H7 (cell line): ENCODE measurements around the gene ASB4. TPM values are rescaled to one million over a fixed set of nuclear protein-coding genes. Genes with fewer than 3 reads are reported as not detected.

Experiments used
- DNase-seq: peaks from one replicate; pipeline ENCODE4 v3.0.0; 2012
- H3K27me3 ChIP-seq: 2 replicates; pipeline ENCODE4 v1.6.0; 2011; ENCODE audit warnings: mild to moderate bottlenecking, low read length; ENCODE audit not compliant: control insufficient read depth, insufficient read depth
- H3K36me3 ChIP-seq: replicated peaks from 2 replicates; pipeline ENCODE4 v1.5.1; 2011; ENCODE audit warnings: low read length; ENCODE audit not compliant: control insufficient read depth, insufficient read depth
- H3K4me3 ChIP-seq: 2 replicates; pipeline ENCODE4 v1.5.1; 2011; ENCODE audit warnings: low read depth, mild to moderate bottlenecking, control low read depth, low read length, moderate library complexity; ENCODE audit not compliant: insufficient read depth
- total RNA-seq: library from RNA; depleted of rRNA; stranded (reverse); fragments of >200 nt; shearing (Covaris generic); gene quantifications from 2 replicates; pipeline ENCODE4 v1.2.3, GENCODE V29; 2014

The ASB4 gene
- total RNA-seq, 1 experiment from 2014 or later: not detected

- Histone ChIP-seq H3K27me3 (no peaks in the 10 kb centered on the region), H3K36me3 (no peaks in the 10 kb centered on the region), H3K4me3 (no peak overlapping the region)
- DNase-seq: peak; percentile 72
Measured at GRCh38 chr7:95527033-95527775, 41.5 kb downstream of the ASB4 start.

- no peak for DNase-seq
- Histone ChIP-seq H3K4me3 (no peak overlapping the region), H3K36me3 (no peaks in the 10 kb centered on the region), H3K27me3 (no peaks in the 10 kb centered on the region)
Measured at GRCh38 chr7:95527776-95528250, 42.1 kb downstream of the ASB4 start.

DNA sequence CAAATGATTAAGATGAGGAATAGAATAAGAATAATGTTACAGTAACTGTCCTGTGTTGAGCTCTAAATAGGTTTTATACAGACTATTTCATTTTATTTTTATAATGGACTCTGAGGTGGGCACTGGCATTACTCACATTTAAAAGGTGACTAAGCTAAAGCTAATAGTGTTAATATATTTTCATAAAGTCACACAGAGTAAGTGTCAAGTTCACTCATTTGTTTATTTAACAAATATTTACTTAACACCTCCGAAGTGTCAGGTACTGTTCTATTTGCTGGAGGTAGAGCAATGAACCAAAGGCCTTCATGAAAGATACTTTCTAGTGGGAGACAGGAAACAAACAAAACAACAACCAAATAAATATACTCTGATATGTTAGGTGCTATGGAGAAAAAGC, 44.0 kb downstream of the ASB4 start:
- Histone ChIP-seq H3K36me3 (no peaks in the 10 kb centered on the region), H3K4me3 (no peak overlapping the region), H3K27me3 (no peaks in the 10 kb centered on the region)
- DNase-seq: no peak

DNA sequence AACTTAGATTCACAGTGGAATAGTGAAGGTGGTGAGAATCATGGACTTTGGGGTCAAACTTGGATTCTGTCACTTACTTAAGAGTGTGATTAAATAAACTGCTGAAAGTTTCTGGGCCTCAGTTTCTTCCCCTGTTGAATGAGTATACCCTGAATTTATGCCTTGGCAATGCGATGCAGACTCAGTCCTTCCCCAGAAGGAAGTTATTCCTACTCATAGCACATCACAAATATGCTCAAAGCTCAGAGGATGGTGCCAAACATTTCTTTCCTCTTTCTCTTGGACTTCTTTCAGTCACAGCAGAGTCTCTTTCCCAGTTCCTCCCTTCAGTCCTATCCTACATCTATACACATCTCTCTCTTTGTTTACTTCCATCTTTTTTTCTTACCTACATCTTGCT, 45.1 kb downstream of the ASB4 start:
- Histone ChIP-seq H3K36me3 (no peaks in the 10 kb centered on the region), H3K4me3 (no peak overlapping the region), H3K27me3 (no peaks in the 10 kb centered on the region)
- no peak for DNase-seq

DNA sequence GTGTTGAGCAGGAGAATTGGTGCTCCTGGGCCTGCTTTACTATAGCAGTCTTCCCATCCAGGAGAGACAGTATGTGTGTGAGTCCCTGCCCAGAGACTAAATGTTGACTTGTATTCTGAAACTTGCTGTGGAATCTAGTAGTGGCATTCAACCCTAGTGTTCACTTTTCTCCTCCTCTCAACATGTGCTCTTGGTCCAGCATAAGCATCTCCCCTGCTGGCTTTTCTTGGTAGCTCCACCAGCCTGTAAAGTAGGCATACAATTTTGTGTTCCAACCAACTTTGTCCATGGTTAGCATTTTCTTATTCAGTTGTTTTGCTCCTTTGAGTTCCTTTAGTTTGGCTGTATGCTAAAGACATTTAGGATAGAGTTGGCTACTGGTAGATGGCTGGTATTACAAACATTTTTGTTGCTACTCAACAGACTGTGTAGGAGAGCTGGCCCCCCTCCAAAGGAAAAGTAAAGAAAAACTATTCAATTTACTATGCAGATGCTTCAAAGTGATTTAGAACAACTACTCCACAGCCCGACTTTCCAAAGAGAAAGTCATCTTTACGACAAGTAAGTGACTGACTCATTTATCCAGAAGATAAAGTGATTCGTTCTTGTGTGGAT, 46.0 kb downstream of the ASB4 start:
- Histone ChIP-seq H3K27me3 (no peaks in the 10 kb centered on the region), H3K36me3 (no peaks in the 10 kb centered on the region), H3K4me3 (no peak overlapping the region)
- DNase-seq: no peak

- H3K36me3 ChIP-seq: no peaks in the 10 kb centered on the region
- H3K4me3 ChIP-seq: no peak overlapping the region
- no peaks in the 10 kb centered on the region for H3K27me3 ChIP-seq
- DNase-seq: no peak
Measured at GRCh38 chr7:95534796-95535195, 49.1 kb downstream of the ASB4 start.

DNA sequence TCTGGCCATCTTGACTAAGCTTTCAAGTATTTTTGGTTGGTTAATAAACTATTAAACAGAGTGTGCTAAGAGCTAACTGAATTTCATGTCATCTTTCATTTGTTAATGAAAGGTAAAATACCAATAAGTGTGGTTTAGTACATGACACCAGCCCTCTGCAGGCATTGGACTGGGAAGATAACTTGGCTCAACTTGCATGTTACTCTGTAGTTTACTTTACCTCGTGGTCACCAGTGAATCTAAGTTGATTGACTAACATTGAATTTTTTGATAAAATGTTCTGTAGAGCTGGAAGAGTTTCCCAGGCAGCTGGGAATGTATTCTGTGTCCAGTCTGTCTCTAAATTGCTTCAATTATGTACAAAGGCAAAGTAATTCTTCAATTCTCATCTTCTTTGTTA, 49.9 kb downstream of the ASB4 start:
- DNase-seq: no peak
- Histone ChIP-seq H3K4me3 (no peak overlapping the region), H3K27me3 (no peaks in the 10 kb centered on the region), H3K36me3 (no peaks in the 10 kb centered on the region)

- no peak for DNase-seq
- H3K36me3 ChIP-seq: no peaks in the 10 kb centered on the region
- H3K4me3 ChIP-seq: no peak overlapping the region
- H3K27me3 ChIP-seq: no peaks in the 10 kb centered on the region
Measured at GRCh38 chr7:95536656-95537311, 51.0 kb downstream of the ASB4 start.

GRCh38 chr7:95537468-95537867, 51.7 kb downstream of the ASB4 start:
- no peaks in the 10 kb centered on the region for H3K36me3 ChIP-seq
- no peaks in the 10 kb centered on the region for H3K27me3 ChIP-seq
- no peak overlapping the region for H3K4me3 ChIP-seq
- no peak for DNase-seq

DNA sequence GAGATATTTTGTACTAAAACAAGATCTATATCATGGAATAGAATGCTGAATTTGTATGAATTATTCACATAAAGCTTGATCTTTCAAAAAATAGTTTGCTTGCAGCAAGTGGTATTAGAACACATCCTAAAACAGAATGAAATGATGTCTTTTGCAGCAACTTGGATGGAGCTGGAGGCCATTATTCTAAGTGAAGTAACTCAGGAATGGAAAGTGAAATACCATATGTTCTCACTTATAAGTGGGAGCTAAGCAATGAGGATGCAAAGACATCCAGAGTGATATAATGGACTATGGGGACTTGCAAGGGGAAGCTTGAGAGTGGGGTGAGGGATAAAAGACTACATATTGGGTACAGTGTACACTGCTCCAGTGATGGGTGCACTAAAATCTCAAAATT, 53.7 kb downstream of the ASB4 start:
- Histone ChIP-seq H3K27me3 (no peaks in the 10 kb centered on the region), H3K36me3 (no peaks in the 10 kb centered on the region)
- no peak for DNase-seq

DNA sequence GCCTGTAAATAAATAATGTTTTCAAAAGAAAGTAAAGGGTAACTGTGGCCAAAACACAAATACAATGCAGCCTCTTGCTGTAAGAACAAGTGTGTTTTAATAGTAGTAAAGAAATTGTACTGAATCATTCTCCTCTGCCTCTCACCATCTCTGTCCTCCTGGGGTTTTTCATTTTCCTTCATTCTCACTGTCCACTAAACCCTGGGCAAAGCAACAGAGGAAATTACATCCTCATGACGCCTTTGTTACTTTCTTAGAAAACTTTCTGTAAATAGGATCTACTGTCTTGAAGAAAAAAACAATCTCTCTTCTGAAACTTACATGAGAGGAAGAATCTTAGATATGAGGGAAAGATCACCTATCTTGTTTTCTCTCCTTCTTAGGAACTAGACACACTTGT, 54.6 kb downstream of the ASB4 start:
- H3K4me3 ChIP-seq: no peak overlapping the region
- DNase-seq: no peak
- H3K27me3 ChIP-seq: no peaks in the 10 kb centered on the region
- no peaks in the 10 kb centered on the region for H3K36me3 ChIP-seq

More for the DNA sequence above, 53.7 kb downstream of the ASB4 start:
- no peak overlapping the region for H3K4me3 ChIP-seq

DNA sequence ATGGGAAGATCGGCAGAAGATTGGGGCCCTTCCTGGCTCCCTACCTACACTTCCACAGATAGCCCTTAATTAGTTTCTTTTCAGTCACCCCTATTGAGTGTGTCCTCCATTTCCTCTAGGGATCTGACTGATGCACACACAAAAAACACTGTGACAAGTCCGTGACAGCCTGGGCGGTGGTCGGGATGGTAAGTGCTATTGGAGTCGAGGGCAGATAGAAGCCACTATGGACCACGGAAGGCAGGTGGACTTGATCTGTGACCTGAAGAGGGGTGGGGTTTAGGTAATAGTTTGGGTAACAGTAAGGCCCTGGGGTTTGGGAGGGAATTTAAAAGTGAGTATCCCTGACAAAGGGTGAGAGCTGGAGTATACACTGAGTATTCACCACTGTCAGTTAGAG, 57.6 kb downstream of the ASB4 start:
- Histone ChIP-seq H3K36me3 (no peaks in the 10 kb centered on the region), H3K27me3 (no peaks in the 10 kb centered on the region), H3K4me3 (no peak overlapping the region)
- no peak for DNase-seq

DNA sequence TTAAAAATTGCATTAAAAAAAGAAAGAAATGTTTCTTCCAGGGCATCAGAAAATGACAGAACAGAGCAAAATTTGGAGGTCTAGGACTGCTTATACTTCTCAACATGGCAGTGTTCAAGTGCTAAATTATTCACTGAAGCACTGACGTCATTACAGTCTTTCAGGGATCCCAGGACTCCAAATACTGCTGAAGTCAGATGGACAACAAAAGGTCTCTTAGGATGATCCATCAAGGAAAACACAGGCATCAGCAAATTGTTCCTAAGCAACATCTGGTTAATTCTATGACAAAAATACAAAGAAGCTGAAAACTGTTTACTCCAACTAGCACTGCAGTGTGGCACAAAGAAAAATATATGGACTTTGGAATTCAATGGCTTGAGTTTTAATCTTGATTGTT, 58.4 kb downstream of the ASB4 start:
- DNase-seq: no peak
- Histone ChIP-seq H3K27me3 (no peaks in the 10 kb centered on the region), H3K4me3 (no peak overlapping the region), H3K36me3 (no peaks in the 10 kb centered on the region)

GRCh38 chr7:95545007-95545615, 59.4 kb downstream of the ASB4 start:
- Histone ChIP-seq H3K27me3 (no peaks in the 10 kb centered on the region), H3K36me3 (no peaks in the 10 kb centered on the region), H3K4me3 (no peak overlapping the region)
- DNase-seq: peak; percentile 43

- no peak overlapping the region for H3K4me3 ChIP-seq
- H3K27me3 ChIP-seq: no peaks in the 10 kb centered on the region
- no peaks in the 10 kb centered on the region for H3K36me3 ChIP-seq
Measured at GRCh38 chr7:95545673-95546072, 59.9 kb downstream of the ASB4 start.

More at GRCh38 chr7:95545673-95546072, 59.9 kb downstream of the ASB4 start:
- DNase-seq: no peak
